Epithelial cell of proximal tubule (primary cell): ENCODE results near the gene HTR3A. TPM values are rescaled to one million over a fixed set of nuclear protein-coding genes. Genes with fewer than 3 reads are reported as not detected.

ENCODE experiments used
- DNase-seq: peaks from one replicate; pipeline ENCODE4 v3.0.0-alpha.2; 2011; ENCODE audit warnings: low read depth
- H3K4me3 ChIP-seq: 2 replicates; pipeline ENCODE4 v1.5.1; 2011; ENCODE audit warnings: low read depth, mild to moderate bottlenecking, low read length
- CTCF ChIP-seq: conservative IDR thresholded peaks from 2 replicates; pipeline ENCODE4 v1.5.1; 2012; ENCODE audit warnings: low read depth, mild to moderate bottlenecking, low read length
- total RNA-seq: library from RNA; depleted of rRNA; stranded (reverse); fragments of >200 nt; gene quantifications from 2 replicates; pipeline ENCODE4 v1.2.3, GENCODE V29; 2015

HTR3A gene
- total RNA-seq, 1 donor from 2014 or later: 0.17 TPM

- DNase-seq: no peak
- no peak overlapping the region for H3K4me3 ChIP-seq
- TF ChIP-seq CTCF: no peak
Measured at GRCh38 chr11:113998574-113998973, 23.7 kb downstream of the HTR3A start.

GRCh38 chr11:114000526-114000925, 25.6 kb downstream of the HTR3A start:
- H3K4me3 ChIP-seq: no peak overlapping the region
- DNase-seq: no peak
- no peak for TF ChIP-seq CTCF

GRCh38 chr11:114001416-114001815, 26.5 kb downstream of the HTR3A start:
- H3K4me3 ChIP-seq: no peak overlapping the region
- DNase-seq: no peak
- TF ChIP-seq CTCF: no peak

GRCh38 chr11:114008331-114008730, 33.4 kb downstream of the HTR3A start:
- H3K4me3 ChIP-seq: no peak overlapping the region
- no peak for DNase-seq
- TF ChIP-seq CTCF: no peak

- no peak for TF ChIP-seq CTCF
Measured at GRCh38 chr11:114010931-114011330, 36.0 kb downstream of the HTR3A start.

GRCh38 chr11:114011443-114011842, 36.5 kb downstream of the HTR3A start:
- TF ChIP-seq CTCF: no peak
- DNase-seq: no peak
- H3K4me3 ChIP-seq: no peak overlapping the region

More at GRCh38 chr11:114010931-114011330, 36.0 kb downstream of the HTR3A start:
- DNase-seq: no peak
- H3K4me3 ChIP-seq: no peak overlapping the region

- DNase-seq: no peak
- no peak overlapping the region for H3K4me3 ChIP-seq
- TF ChIP-seq CTCF: no peak
Measured at GRCh38 chr11:114015117-114015516, 40.2 kb downstream of the HTR3A start.
